H1 (cell line): Measurements from ENCODE around the gene MAP2K7. TPM values are rescaled to one million over a fixed set of nuclear protein-coding genes. Genes with fewer than 3 reads are reported as not detected.
A peak's percentile ranks its signal among the peaks of the same experiment; 100 is the strongest.

Experiments used
- CTCF ChIA-PET: fragments of 300-600 bp; sonication (Branson Sonifier 250); formaldehyde crosslinking; loops from one replicate; lab custom pipeline; 2021; ENCODE audit not compliant: partially characterized antibody; lab: Charles Lee
- POLR2A ChIA-PET: fragments of 300-600 bp; sonication (Branson Sonifier 250); formaldehyde crosslinking; loops from one replicate; lab custom pipeline; 2021; ENCODE audit warnings: inconsistent platforms; ENCODE audit not compliant: partially characterized antibody; lab: Charles Lee
- DNase-seq, 2 experiments: peaks; one replicate each; pipeline versions ENCODE4 v3.0.0 to v3.0.0-alpha.2; 2010 to 2022; ENCODE audit warnings: low spot score in 2 of 2, low read depth in 1 of 2, mixed read lengths in 1 of 2
- FAIRE-seq: peaks from 2 replicates; lab custom pipeline; 2011; peaks lifted over from hg19 to GRCh38; lab: Jason Lieb, UNC
- H2AFZ ChIP-seq: 2 replicates; pipeline ENCODE4 v1.8.1; 2012; ENCODE audit warnings: low read length, inconsistent platforms
- H2AK5ac ChIP-seq: 2 replicates; pipeline ENCODE4 v1.6.1; 2013; ENCODE audit warnings: low read depth, low read length
- H2BK120ac ChIP-seq: replicated peaks from 2 replicates; pipeline ENCODE3; 2013; ENCODE audit warnings: low read depth, low read length, inconsistent platforms
- H2BK12ac ChIP-seq: 2 replicates; pipeline ENCODE4 v1.6.1; 2013; ENCODE audit warnings: low read depth, low read length
- H2BK15ac ChIP-seq: 2 replicates; pipeline ENCODE4 v1.6.1; 2013; ENCODE audit warnings: low read length
- H2BK20ac ChIP-seq: 2 replicates; pipeline ENCODE4 v1.6.1; 2013; ENCODE audit warnings: low read length
- H2BK5ac ChIP-seq: 2 replicates; pipeline ENCODE4 v1.6.1; 2013; ENCODE audit warnings: low read depth, low read length
- H3K14ac ChIP-seq: 2 replicates; pipeline ENCODE4 v1.6.1; 2013; ENCODE audit warnings: inconsistent platforms; ENCODE audit not compliant: insufficient read length
- H3K18ac ChIP-seq: 2 replicates; pipeline ENCODE4 v1.6.1; 2013; ENCODE audit warnings: low read length; ENCODE audit errors: extremely low read depth
- H3K23ac ChIP-seq: 2 replicates; pipeline ENCODE4 v1.6.1; 2013; ENCODE audit warnings: inconsistent platforms; ENCODE audit not compliant: insufficient read length
- H3K23me2 ChIP-seq: 2 replicates; pipeline ENCODE4 v1.6.1; 2013; ENCODE audit warnings: low read depth, low read length
- H3K27ac ChIP-seq: 2 replicates; pipeline ENCODE4 v1.6.1; 2011; ENCODE audit warnings: low read depth, low read length, inconsistent platforms
- H3K27me3 ChIP-seq, 4 experiments: replicated peaks in 1 of 4; 1 replicate in 1 of 4; 2 replicates in 3 of 4; pipeline versions ENCODE4 v1.6.1 to v1.8.1; 2011 to 2013; ENCODE audit warnings: low read length in 3 of 4, mild to moderate bottlenecking in 3 of 4, inconsistent platforms in 2 of 4, mixed read lengths in 2 of 4, moderate library complexity in 1 of 4; ENCODE audit not compliant: control insufficient read depth in 3 of 4, insufficient read depth in 3 of 4; ENCODE audit errors: extremely low read depth in 1 of 4
- H3K36me3 ChIP-seq, 4 experiments: 2 replicates each; pipeline versions ENCODE4 v1.6.1 to v1.8.1; 2011 to 2013; ENCODE audit warnings: mild to moderate bottlenecking in 4 of 4, low read length in 3 of 4, moderate library complexity in 2 of 4, control low read depth in 1 of 4, inconsistent platforms in 1 of 4; ENCODE audit not compliant: insufficient read depth in 4 of 4, control insufficient read depth in 2 of 4
- H3K4ac ChIP-seq: replicated peaks from 2 replicates; pipeline ENCODE3; 2013; ENCODE audit warnings: low read length, low read depth, mixed read lengths, inconsistent platforms; ENCODE audit not compliant: insufficient read length
- H3K4me1 ChIP-seq, 4 experiments: replicated peaks in 1 of 4; 1 replicate in 1 of 4; 2 replicates in 3 of 4; pipeline versions ENCODE4 v1.6.1 to v1.8.1; 2011 to 2013; ENCODE audit warnings: low read length in 3 of 4, inconsistent platforms in 2 of 4, mixed read lengths in 1 of 4; ENCODE audit not compliant: insufficient read depth in 4 of 4, control insufficient read depth in 3 of 4
- H3K4me2 ChIP-seq, 2 experiments: 2 replicates each; pipeline versions ENCODE4 v1.6.1 to v1.8.1; 2011 to 2013; ENCODE audit warnings: low read depth in 2 of 2, low read length in 2 of 2, control low read depth in 1 of 2, inconsistent platforms in 1 of 2, mild to moderate bottlenecking in 1 of 2; ENCODE audit not compliant: insufficient read depth in 1 of 2
- H3K4me3 ChIP-seq, 4 experiments: fragments of 200-600, 300-600 bp in 1 of 4; sonication (generic), shearing (Covaris generic), sonication (Bioruptor Twin) in 1 of 4; 2 replicates each; pipeline versions ENCODE4 v1.5.1 to v1.8.1; 2011 to 2016; ENCODE audit warnings: low read length in 4 of 4, low read depth in 3 of 4, control low read depth in 2 of 4, inconsistent platforms in 2 of 4, mild to moderate bottlenecking in 2 of 4, mixed read lengths in 1 of 4, moderate library complexity in 1 of 4; ENCODE audit not compliant: insufficient read depth in 2 of 4; ENCODE audit errors: extremely low read depth in 1 of 4
- H3K56ac ChIP-seq: replicated peaks from 2 replicates; pipeline ENCODE3; 2013; ENCODE audit warnings: low read depth, mild to moderate bottlenecking, mixed read lengths, low read length, inconsistent platforms; ENCODE audit not compliant: insufficient read length
- H3K79me1 ChIP-seq: 2 replicates; pipeline ENCODE4 v1.6.1; 2013; ENCODE audit warnings: low read depth, low read length, control low read depth
- H3K79me2 ChIP-seq, 2 experiments: 2 replicates each; pipeline versions ENCODE4 v1.6.1 to v1.8.1; 2012 to 2013; ENCODE audit warnings: low read length in 2 of 2, mild to moderate bottlenecking in 2 of 2, inconsistent platforms in 1 of 2; ENCODE audit not compliant: insufficient read depth in 2 of 2, control insufficient read depth in 1 of 2
- H3K9ac ChIP-seq, 4 experiments: replicated peaks in 1 of 4; 1 replicate in 1 of 4; 2 replicates in 3 of 4; pipeline versions ENCODE4 v1.6.1 to v1.8.1; 2011 to 2013; ENCODE audit warnings: low read depth in 3 of 4, low read length in 3 of 4, control low read depth in 2 of 4, mild to moderate bottlenecking in 2 of 4, moderate library complexity in 2 of 4, inconsistent platforms in 1 of 4; ENCODE audit errors: extremely low read depth in 1 of 4
- H3K9me3 ChIP-seq, 2 experiments: 2 replicates each; pipeline versions ENCODE4 v1.6.1 to v1.8.1; 2012 to 2013; ENCODE audit warnings: mild to moderate bottlenecking in 2 of 2, moderate library complexity in 2 of 2, control low read depth in 1 of 2, inconsistent platforms in 1 of 2, low read depth in 1 of 2, low read length in 1 of 2, mixed read lengths in 1 of 2; ENCODE audit not compliant: insufficient read depth in 2 of 2
- H4K20me1 ChIP-seq, 2 experiments: replicated peaks in 1 of 2; 2 replicates each; pipeline versions ENCODE3 to v1.8.1; 2011 to 2013; ENCODE audit warnings: inconsistent platforms in 2 of 2, low read length in 2 of 2, mild to moderate bottlenecking in 1 of 2; ENCODE audit not compliant: insufficient read depth in 2 of 2, control insufficient read depth in 1 of 2
- H4K5ac ChIP-seq: 2 replicates; pipeline ENCODE4 v1.6.1; 2013; ENCODE audit warnings: low read length, low read depth, mixed read lengths, inconsistent platforms; ENCODE audit not compliant: insufficient read length
- H4K8ac ChIP-seq: 2 replicates; pipeline ENCODE4 v1.8.0; 2013; ENCODE audit warnings: mild to moderate bottlenecking, moderate library complexity, low read length, inconsistent platforms; ENCODE audit not compliant: insufficient read depth; ENCODE audit errors: extremely low read depth
- H4K91ac ChIP-seq: replicated peaks from 2 replicates; pipeline ENCODE3; 2013; ENCODE audit warnings: low read length, mixed read lengths, inconsistent platforms; ENCODE audit not compliant: insufficient read length
- BACH1 ChIP-seq: IDR thresholded peaks from 2 replicates; pipeline ENCODE4 v1.6.1; 2012; ENCODE audit warnings: low read length, improper control_type of control experiment
- CEBPB ChIP-seq: IDR thresholded peaks from 2 replicates; pipeline ENCODE4 v1.6.1; 2012; ENCODE audit warnings: low read depth, low read length
- JUN ChIP-seq: IDR thresholded peaks from 2 replicates; pipeline ENCODE4 v1.6.1; 2011; ENCODE audit warnings: low read depth, mild to moderate bottlenecking, improper control_type of control experiment, low read length
- JUND ChIP-seq: IDR thresholded peaks from 2 replicates; pipeline ENCODE4 v1.6.1; 2011; ENCODE audit warnings: mild to moderate bottlenecking, improper control_type of control experiment, low read length
- KDM1A ChIP-seq: fragments of 200-600, 300-600 bp; sonication (generic); IDR thresholded peaks from 2 replicates; pipeline ENCODE4 v1.7.1; 2016; ENCODE audit warnings: mild to moderate bottlenecking, low read length, borderline replicate concordance
- KDM4A ChIP-seq: IDR thresholded peaks from one replicate; pipeline ENCODE4 v1.7.1; 2012; ENCODE audit warnings: low read depth, mild to moderate bottlenecking, moderate library complexity, low read length, inconsistent platforms; ENCODE audit not compliant: severe bottlenecking
- RFX5 ChIP-seq: IDR thresholded peaks from 2 replicates; pipeline ENCODE4 v1.6.1; 2011; ENCODE audit warnings: low read depth, low read length, improper control_type of control experiment, borderline replicate concordance
- SRF ChIP-seq: IDR thresholded peaks from 2 replicates; pipeline ENCODE4 v1.6.1; 2011; ENCODE audit warnings: mild to moderate bottlenecking, low read depth, low read length, moderate library complexity
- SUZ12 ChIP-seq: fragments of 200-600 bp; sonication (generic); IDR thresholded peaks from 2 replicates; pipeline ENCODE4 v1.6.1; 2012; ENCODE audit warnings: mild to moderate bottlenecking, inconsistent platforms, low read length, moderate library complexity, mixed read lengths
- TAF7 ChIP-seq: optimal IDR thresholded peaks from 2 replicates; pipeline ENCODE3; 2011; ENCODE audit warnings: low read depth, mild to moderate bottlenecking, inconsistent platforms, low read length, moderate library complexity, borderline replicate concordance
- WGBS, 2 experiments: shearing (Covaris generic) in 1 of 2; methylation state at CpG; one replicate each; pipeline versions ENCODE4 v1.1.6 to v1.1.7; 2013 to 2015; ENCODE audit warnings: low lambda C conversion rate in 2 of 2, mixed read lengths in 2 of 2, inconsistent platforms in 1 of 2, low coverage in 1 of 2, missing lambda C conversion rate in 1 of 2; ENCODE audit not compliant: insufficient replicate concordance in 2 of 2, insufficient coverage in 1 of 2, insufficient read length in 1 of 2; ENCODE audit errors: extremely low coverage in 1 of 2, missing lambda C conversion rate in 1 of 2; 5-methylcytosine and 5-hydroxymethylcytosine counted together
- polyA plus RNA-seq, 7 experiments: library from polyadenylated mRNA; depleted of rRNA in 3 of 7; stranded (reverse) in 5 of 7; unstranded in 2 of 7; fragments of >200 nt in 5 of 7; fragments of 200-250 nt in 2 of 7; gene quantifications; 1 replicate in 5 of 7; 2 replicates in 1 of 7; 4 replicates in 1 of 7; pipeline versions ENCODE4 v1.2.1 to v1.2.3, GENCODE V29; 2011 to 2013; ENCODE audit warnings: missing spikeins in 2 of 7, mixed read lengths in 2 of 7
- total RNA-seq: library from RNA; stranded (reverse); fragmentation: NEBNext Ultra II Directional; extraction: Animal tissue kit (Norgen Biotek cat#: 25700); gene quantifications from 2 replicates; pipeline ENCODE4 v1.2.1, GENCODE V29; 2021

Gene MAP2K7
- total and polyA plus RNA-seq, 2 of the 8 experiments (the other 6 are each of a cell fraction or from before 2014, with no cell fraction given), result 8.9 to 38.3 TPM

GRCh38 chr19:7887408-7888144 is 16.1 kb upstream of the MAP2K7 start:
- H2BK15ac ChIP-seq, result no peak overlapping the region; the same call in 1 of the 2 replicates
- H2BK20ac ChIP-seq, result no peak overlapping the region
- FAIRE-seq (no peak), DNase-seq (no peak)
- no peak overlapping the region for H3K56ac ChIP-seq
- POLR2A ChIA-PET, result interaction anchor here (1.2 to 1.9 kb wide), 6 partner anchors 10 to 42 kb away, joined by 3 to 9 read pairs (median 6); partner anchors contain the start of gene PRR36
- no peaks in the 10 kb centered on the region for H3K9me3 ChIP-seq
- no peaks in the 10 kb centered on the region for H3K36me3 ChIP-seq
- H2BK5ac ChIP-seq, result no peak overlapping the region
- H2AFZ ChIP-seq, result peak overlapping the region; percentile 93; the same call in 1 of the 2 replicates
- H3K14ac ChIP-seq, result no peak overlapping the region
- H3K4me1 ChIP-seq, result peaks cover 0 to 7% (median 5%) of the 10 kb centered on the region in 4 experiments; a peak in 4 of 7 replicates
- H3K79me1 ChIP-seq, result no peaks in the 10 kb centered on the region
- H2AK5ac ChIP-seq, result no peak overlapping the region
- CTCF ChIA-PET, result interaction anchor here (0.5 to 3.2 kb wide), 8 partner anchors 13 to 308 kb away, joined by 3 to 21 read pairs (median 4); no protein-coding TSS in a partner anchor
- H3K18ac ChIP-seq, result 0 out of 2 replicates have a peak overlapping the region, but pooled peaks have one; percentile 60
- 78% methylated on average over 9 of the region's 16 CpGs; no CpG with 5 or more reads in 1 of the 2 experiments for WGBS, 2 experiments
- no peak overlapping the region for H2BK120ac ChIP-seq
- peak overlapping the region; percentile 55 to 73; a peak in 3 of 4 replicates for H3K4me2 ChIP-seq
- peak overlapping the region in 1 of 4 experiments; percentile 69; a peak in 2 of 8 replicates for H3K4me3 ChIP-seq
- H4K20me1 ChIP-seq, result no peaks in the 10 kb centered on the region
- no peaks in the 10 kb centered on the region for H3K79me2 ChIP-seq
- peaks cover 0 to 4% (median 3%) of the 10 kb centered on the region in 4 experiments; a peak in 4 of 7 replicates for H3K27me3 ChIP-seq
- TF ChIP-seq JUND, result no peak
- no peak for TF ChIP-seq RFX5
- no peak for TF ChIP-seq KDM1A
- TF ChIP-seq SRF, result no peak
- TF ChIP-seq BACH1, result no peak
- TF ChIP-seq TAF7, result no peak
- TF ChIP-seq CEBPB, result no peak
- TF ChIP-seq SUZ12, result no peak
- no peak for TF ChIP-seq KDM4A
- TF ChIP-seq JUN, result no peak
- H3K23ac ChIP-seq, result no peak overlapping the region
- H3K23me2 ChIP-seq, result peaks cover 5% of the 10 kb centered on the region; the same call in 1 of the 2 replicates
- H4K5ac ChIP-seq, result no peak overlapping the region
- peak overlapping the region; percentile 71 for H4K8ac ChIP-seq
- H3K9ac ChIP-seq, result no peak overlapping the region
- no peak overlapping the region for H4K91ac ChIP-seq
- no peak overlapping the region for H3K4ac ChIP-seq
- no peak overlapping the region for H3K27ac ChIP-seq
- H2BK12ac ChIP-seq, result no peak overlapping the region
